ENCODE results near the gene GATAD2B.
"Not testable (repeated sequence)": the region's sequence is repeated elsewhere in the genome, so short reads cannot be mapped to it uniquely, and the experiment has no call there.

Gene GATAD2B

DNA sequence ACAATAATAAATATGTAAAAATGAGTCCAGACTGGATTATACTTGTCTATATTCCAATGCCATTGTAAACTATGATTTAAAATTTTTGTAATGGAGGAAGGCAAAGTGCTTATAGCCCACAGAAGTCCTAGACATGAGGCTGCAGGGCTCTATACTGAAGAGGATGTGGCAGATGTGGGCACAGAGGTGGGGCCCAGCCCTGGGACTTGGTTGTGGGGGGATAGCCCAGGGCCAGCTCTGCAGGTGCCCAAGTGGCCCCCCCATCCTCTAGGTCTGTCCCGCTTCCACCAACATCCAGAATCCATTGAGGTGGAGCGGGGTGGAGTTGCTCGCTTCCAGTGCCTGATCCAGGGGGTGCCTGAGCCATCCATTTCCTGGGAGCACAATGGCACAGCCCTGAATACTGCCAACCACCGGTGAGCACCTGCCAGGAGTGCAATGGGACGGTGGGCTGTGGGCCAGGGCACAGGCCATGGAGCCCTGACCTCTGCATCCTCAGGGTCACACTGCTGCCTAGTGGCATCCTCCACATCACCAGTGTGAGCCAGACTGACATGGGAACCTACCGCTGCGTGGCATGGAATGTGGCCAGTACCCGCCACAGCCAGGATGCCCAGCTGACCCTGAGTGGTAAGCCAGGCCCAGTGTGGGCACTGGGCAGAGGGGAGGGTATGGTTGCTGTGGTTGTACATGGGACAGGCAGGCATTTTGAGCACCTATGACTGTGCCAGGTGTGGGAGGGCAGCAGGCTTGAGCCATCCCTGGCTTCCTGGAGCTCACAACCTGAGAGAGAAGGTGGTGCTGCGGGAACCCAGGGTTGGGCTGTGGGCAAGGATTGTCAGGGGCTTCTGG is 126.6 kb downstream of the GATAD2B start:
- DNase-seq (ENCODE audit: low read depth in 2 of 2), result no peak

DNA sequence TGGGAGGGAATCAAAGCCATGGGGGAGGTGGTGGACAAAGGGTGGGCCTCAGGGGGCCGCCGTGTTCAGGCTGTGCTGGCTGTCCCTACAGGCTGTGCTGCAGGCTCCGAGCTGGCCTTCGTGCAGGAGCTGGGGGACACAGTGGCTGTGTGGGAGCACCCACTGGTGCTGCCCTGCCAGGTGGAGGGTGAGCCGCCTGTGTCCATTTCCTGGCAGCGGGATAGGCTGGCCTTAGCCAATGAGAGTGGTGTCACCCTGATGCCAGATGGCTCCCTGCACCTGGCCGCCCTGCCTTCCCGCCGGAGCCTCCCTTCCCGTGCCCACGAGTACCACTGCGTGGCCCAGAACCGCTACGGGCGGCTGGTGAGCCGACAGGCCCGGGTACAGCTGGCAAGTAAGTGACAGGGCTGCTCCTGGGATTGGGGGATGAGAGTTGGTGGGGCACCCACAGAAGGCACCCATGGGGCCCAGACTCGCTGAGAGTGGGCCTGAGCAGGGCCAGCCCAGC is 127.4 kb downstream of the GATAD2B start:
- no peak for DNase-seq (ENCODE audit: low read depth in 2 of 2)

DNA sequence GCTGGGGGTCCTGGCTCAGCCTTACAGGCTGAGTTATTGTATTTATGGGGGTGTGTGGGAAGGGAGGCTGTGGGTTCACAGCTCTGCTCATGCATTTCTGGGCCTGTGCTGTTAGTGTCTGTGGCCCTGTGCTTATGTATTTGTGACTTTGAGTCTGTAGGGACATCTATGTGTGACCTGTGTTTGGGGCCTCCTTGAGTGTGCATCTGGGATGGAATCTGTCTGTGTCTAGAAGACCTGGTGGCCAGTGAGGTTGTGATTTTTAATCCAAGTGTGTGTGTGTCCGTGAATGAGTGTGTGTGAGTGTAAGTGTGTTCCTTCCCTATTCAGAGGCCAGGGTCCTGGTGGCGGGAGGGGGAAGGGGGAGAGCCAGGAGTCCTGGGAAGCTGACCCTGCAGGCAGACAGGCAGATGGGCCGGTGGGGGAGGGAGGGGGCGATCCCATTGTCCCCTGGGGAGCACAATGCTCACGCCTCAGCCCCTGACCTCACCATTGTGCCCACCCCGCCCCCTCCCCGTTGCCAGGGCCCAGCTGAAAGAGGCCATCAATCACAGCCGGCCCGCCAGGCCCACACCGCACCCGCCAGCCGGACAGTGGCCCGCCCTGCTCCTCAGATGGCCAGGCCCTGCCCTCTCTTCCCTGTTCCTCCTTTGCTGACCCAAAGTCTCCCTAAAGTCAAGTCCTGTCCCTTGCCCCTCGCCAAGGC is 128.0 kb downstream of the GATAD2B start:
- DNase-seq (ENCODE audit: low read depth in 2 of 2), result no peak

DNA sequence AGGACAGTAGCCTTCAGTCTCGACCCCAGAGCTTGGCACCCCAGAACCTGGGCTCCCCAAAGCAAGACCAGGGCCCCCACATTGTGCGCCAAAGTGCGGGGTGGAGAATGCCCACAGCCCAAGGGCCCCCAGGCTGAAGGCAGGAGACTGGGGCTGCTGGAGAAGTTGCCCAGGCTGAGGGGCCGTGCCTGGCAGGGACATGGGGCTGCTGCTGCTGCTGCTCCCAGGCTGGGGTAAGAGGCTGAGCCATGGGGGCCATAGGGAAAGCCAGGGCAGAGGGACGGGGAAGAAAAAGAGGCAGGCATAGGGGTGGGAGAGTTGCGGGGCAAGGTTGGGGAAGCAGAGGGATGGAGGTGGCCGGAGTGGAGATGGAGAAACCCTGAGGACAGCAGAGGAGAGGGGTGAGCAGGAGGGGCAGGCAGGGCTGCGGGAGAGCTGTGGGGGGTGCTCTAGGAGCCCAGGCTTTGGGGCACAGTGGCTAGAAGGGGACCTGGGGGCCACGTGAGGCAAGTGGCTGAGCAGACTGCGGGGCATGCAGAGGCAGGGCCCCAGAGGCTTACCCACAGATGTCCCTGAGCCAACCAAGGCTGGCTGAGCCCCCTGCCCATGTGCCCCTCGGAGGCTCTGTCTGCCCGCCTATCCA is 128.7 kb downstream of the GATAD2B start:
- DNase-seq (ENCODE audit: low read depth in 2 of 2), result no peak

DNA sequence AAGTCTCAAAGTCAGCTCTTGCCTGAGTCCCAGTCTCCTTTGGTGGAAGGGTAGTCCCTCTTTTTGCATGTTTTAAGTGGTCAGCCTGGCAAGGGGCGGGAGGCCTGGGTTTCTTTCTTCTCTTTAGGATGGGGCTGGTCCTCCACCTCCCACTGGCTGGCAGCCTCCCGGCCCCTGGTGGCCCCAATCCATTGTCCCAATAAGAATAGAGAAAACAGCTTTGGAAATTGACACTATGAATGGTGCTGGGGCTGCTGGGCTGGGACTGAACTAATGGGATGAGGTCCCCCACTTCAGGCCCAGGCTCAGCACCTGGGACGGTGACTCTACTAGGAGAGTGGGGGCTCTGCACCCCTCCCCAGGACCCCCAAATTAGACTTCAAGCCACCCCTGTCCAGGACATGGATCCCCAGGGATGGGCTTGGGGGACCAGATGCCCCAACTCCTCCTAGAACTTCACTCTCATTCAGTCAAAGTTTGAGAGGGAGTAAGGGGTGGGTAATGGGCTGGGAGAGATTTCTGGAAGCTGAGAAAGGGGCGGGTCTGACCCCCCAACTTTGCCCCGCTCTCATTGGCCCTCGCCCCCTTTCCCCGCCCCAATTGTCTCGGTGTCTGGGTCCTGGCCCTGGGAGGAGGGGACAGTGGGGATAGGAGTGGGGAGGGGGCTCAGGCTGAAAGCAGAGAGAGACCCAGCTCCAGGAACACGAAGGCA is 129.4 kb downstream of the GATAD2B start:
- no peak for DNase-seq (ENCODE audit: low read depth in 2 of 2)

DNA sequence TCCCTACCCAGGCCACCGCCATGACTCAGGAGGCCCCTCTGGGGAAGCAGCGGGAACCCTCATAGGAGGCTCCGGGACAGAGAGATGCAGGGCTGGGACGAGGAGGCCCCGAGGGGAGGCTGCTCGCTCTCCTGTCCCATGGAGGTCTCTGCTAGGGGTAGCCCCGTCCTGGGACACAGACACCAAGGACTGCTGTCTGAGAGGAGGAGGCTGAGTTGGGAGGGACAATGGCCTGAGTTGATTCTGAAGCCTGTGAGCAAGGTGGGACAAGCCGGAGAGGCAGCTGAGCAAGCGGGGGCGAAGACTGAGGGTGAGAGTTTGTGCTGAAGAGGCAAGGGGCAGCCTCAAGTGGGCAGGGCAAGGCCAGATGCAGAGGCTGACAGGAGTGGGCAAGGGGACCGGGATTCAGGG is 130.1 kb downstream of the GATAD2B start:
- no peak for DNase-seq (ENCODE audit: low read depth in 2 of 2)

DNA sequence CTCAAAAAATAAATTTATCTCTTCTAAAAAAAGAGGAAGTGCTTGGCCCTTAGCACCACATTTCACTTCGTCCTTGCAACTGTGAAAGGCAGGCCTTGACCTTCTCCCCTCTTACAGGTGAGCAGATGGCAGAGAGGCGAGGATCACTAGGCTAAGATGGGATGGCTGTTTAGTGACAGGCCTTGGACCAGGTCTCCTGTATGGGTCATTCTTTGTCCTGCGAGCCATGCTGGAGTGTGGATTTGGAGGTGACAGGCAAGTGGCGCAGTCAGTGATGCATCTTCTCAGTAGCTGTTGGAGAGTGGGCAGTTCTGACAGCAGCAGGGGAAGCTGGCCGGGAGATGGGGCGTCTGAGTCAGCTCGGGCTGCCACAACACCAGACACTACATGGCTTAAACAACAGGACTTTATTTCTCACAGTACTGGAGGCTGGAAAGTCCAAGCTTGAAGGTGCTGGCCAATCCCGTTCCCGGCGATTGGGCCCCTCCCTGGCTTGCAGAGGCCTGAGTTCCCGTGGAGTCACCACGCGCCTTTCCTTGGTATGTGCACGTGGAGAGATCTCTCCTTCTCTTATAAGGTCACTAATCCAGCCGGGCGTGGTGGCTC is 131.0 kb downstream of the GATAD2B start:
- no peak for DNase-seq (ENCODE audit: low read depth in 2 of 2)

DNA sequence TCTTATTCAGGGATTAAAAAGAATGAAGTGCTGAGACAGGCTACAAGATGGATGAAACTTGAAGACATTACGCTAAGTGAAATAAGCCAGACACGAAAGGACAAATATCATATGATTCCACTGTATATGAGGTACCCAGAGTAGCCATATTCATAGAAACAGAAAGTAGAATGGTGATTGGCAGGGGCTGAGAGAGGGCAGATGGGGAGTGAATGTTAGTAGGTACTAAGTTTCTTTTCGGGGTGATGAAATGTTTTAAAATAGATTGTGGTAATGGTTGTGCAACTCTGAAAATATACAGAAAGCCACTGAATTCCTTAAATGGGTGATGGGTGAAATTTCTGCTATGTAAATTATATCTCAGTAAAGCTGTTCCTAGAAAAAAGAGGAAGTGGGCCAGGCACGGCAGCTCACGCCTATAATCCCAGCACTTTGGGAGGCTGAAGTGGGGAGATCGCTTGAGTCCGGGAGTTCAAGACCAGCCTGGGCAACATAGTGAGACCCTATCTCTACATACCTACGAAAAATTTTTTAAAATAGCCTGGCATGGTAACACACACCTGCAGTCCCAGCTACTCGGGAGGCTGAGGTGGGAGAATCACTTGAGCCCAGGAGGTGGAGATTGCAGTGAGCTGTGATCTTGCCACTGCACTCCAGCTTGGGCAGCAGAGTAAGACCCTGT is 131.7 kb downstream of the GATAD2B start:
- peak; percentile 90 to 91 for DNase-seq (ENCODE audit: low read depth in 2 of 2)

DNA sequence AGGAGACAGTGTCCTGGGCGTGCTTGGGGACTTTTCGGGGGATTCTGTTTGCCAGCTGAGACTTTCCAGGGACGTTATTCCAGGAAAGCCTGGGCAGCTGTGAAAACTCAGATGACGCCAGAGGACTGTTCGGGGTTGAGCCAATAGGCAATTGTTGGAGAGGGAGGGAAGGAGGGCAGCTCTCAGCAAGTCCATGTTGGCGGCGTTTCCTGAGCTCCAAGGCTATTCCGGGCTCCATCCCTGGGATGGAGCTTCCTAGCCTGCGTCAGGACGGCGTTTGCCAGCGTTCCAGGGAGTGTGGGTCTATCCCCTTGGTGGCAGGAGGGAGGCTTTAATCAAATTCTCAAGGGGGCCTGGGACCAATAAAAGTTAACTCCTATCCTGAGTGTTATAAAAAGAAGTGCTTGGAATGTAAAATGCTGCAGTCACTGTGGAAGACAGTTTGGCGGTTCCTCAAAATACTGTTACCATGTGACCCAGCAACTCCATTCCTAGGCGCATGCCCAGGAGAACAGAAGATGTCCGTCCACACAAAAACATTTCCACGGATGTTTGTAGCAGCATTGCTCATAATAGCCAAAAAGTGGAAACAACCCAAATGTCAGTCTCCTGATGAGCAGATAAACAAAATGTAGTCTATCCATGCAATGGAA is 132.3 kb downstream of the GATAD2B start:
- DNase-seq (ENCODE audit: low read depth in 2 of 2), result peak; percentile 32 to 43

DNA sequence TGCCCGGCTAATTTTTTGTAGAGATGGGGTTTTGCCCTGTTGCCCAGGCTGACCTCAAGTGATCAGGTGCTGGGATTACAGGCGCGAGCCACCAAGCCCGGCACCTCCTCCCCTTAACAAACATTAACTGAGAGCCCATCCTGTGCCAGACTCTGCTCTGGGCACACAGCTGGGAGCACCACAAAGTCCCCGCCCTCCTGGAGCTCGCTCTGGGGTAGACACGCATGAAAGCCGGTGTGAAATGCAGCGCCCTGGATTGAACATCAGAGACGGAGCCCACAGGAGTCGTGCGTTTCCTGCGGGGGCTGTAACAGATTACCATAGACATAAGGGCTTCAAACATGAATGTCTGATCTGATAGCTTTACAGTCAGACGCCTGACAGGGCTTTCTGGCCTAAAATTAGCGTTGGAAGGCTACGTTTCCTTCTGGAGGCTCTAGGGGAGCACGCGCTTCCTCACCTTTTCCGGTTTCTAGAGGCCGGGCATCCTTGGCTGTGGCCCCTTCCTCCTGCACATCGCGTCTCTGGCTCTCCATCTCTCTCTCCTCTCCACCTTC is 133.2 kb downstream of the GATAD2B start:
- no peak for DNase-seq (ENCODE audit: low read depth in 2 of 2)

DNA sequence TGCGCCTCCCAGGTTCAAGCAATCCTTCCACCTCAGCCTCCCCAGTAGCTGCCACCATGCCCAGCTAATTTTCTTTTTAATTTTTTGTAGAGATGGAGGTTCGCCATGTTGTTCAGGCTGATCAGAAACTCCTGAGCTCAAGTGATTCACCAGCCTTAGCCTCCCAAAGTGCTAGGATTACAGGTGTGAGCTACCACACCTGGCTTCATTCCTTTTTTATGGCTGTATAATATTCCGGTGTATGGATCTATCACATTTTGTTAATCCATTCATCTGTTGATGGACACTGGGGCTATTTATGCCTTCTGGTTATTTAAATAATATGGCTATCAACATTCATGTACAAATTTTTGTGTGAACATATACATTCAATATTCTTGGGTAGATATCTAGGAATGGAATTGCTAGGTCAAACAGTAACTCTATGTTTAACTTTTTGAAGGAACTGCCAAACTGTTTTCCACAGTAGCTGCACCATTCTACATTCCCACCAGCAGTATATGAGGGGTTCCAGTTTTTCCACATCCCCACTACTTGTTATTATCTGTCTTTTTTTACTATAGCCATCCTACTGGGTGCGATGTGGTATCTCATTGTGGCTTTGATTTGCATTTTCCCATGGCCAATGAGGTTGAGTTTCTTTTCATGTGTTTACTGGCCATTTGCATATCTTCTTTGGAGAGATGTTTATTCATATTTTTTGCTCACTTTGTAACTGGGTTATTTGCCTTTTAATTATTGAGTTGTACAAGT is 136.6 kb downstream of the GATAD2B start:
- DNase-seq (ENCODE audit: low read depth in 2 of 2), result no peak

DNA sequence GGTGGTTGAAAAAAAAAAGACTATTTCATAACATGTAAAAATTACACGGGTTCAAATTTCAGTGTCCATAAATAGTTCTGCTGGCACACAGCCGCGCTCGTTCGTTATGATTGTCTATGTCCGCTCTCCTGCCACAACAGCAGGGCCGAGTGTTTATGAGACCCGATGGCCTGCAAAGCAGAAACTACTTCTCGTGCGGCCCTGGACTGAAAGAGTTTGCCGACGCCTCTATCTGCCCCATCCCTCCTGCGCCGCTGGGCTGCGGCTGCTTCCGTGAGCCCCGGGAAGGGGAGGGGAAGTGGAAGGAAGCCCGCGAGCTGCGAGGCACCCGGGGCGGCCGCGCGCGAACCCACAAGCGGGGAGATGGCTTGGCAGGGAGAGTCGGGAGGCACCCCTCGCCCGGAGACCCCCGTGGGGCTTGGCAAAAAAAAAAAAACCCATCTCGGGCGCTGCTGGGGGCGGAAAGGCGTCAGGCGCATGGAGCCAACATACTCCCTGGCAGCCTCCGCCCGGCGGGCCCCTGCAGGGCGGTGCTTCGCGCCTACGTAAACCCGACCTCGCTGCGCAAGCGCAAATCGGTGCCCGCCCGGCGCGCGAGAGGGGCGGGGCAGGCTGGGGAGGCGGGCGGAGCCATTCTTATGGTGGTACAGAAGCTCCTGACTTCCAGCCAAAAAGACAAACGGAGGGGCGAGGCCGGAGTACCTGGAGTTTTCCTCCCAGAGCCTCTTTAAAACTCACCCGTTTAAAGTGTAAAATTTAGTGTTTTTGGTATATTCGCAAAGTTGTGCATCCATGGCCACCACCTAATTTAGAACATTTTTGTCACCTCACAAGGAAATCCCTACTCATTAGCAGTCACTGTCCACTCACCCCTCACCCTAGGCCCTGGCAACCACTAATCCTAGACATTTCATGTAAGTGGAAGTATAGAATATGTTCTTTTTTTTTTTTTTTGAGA is 139.3 kb downstream of the GATAD2B start:
- DNase-seq (ENCODE audit: low read depth in 2 of 2), result peak; percentile 67 to 75

DNA sequence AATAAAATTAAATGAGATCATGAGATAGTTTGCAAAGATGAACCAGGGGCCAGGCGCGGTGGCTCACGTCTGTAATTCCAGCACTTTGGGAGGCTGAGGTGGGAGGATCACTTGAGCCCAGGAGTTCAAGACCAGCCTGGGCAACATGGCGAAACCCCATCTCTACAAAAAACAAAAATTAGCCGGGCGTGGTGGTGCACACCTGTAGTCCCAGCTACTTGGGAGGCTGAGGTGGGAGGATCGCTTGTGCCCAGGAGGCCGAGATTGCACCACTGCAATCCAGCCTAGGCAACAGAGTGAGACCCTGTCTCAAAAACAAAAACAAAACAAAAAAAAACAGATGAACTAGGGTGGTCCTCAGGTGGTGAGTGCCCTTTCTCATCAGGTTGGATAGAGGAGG is 140.1 kb downstream of the GATAD2B start:
- DNase-seq (ENCODE audit: low read depth in 2 of 2), result not testable (repeated sequence)

DNA sequence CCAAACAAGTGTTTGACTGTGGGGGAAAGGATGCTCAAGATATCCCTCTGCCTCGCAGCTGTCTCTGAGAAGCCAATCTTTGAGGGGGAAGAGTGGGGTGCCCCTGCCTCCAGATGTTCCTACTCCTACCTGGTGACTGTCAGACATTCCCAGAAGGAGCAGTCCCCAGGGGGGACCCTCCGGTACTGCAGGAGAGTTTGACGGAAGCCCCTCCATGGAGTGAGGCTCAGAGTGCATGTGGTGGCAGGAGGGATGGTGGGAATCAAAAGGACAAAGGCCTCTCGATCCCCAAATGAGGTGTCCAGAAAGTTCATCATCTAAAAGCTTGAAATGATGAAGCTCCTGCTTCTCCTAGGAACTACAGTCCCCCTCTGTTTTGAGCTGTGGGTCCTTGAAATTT is 142.2 kb downstream of the GATAD2B start:
- DNase-seq (ENCODE audit: low read depth in 2 of 2), result no peak

DNA sequence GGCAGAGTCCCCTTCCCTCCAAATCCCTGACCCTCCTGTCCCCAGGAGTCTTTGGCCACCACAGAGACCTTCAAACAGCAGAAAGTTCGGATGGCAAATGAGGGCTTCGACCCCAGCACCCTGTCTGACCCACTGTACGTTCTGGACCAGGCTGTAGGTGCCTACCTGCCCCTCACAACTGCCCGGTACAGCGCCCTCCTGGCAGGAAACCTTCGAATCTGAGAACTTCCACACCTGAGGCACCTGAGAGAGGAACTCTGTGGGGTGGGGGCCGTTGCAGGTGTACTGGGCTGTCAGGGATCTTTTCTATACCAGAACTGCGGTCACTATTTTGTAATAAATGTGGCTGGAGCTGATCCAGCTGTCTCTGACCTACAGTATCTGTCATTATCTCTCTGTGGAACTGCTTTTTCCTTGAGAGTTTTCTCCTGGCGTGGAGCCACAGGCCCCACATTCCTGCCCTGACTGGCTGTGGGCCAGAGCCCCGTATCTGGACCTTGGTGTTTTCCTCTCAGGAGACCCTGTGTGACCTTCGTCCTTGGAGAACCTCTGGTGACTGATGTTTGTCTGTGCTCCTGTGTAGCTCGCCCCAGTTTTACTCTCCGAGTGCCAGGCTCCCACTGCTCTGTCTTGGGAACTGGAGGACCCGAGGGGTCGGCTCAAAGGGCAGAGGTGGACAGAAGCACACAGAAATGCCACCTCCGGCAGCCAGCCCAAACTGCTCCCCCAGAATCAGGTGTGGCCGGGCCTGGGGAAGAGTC is 142.8 kb downstream of the GATAD2B start:
- DNase-seq (ENCODE audit: low read depth in 2 of 2), result no peak

DNA sequence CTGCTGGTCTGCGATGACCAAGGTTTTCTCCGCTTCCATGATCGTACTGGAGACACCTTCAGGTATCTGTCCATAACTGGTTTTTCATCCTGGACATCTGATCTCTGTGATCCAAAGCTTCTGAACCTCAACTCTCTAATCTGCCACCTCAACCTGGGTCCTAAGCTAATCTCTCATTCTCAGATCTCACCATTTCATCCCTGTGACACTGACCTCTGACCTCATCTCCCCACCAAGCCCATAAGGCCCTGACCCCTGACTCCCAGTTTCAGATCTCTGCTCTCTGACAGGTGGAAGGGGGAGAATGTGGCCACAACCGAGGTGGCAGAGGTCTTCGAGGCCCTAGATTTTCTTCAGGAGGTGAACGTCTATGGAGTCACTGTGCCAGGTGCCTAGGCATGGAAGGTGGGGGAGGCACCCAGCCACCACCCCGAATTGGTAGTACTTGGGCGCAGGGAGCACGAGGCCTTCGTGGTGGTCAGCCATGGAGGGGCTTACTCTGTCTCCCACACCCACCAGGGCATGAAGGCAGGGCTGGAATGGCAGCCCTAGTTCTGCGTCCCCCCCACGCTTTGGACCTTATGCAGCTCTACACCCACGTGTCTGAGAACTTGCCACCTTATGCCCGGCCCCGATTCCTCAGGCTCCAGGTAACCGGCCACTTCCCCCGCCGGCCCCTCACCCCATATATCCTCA is 143.8 kb downstream of the GATAD2B start:
- no peak for DNase-seq (ENCODE audit: low read depth in 2 of 2)

Measured in fibroblast of skin of left biceps (primary cell).